Spleen (tissue), 11 donors: ENCODE data around the gene GPRIN1. TPM values are rescaled to one million over a fixed set of nuclear protein-coding genes. Genes with fewer than 3 reads are reported as not detected.

Experiments
- DNase-seq: peaks from one replicate; pipeline ENCODE4 v3.0.0-alpha.2; 2020
- H3K27ac ChIP-seq, 8 donors: fragments of 200-600 bp; sonication (generic) in 7 of 8; 1 replicate in 4 of 8; 2 replicates in 4 of 8; pipeline versions ENCODE4 v1.5.0 to v1.8.0; 2016 to 2021; ENCODE audit warnings: inconsistent platforms in 4 of 8, mild to moderate bottlenecking in 4 of 8, moderate library complexity in 1 of 8
- H3K27me3 ChIP-seq, 7 donors: fragments of 200-600 bp; sonication (generic) in 6 of 7; replicated peaks in 1 of 7; 1 replicate in 4 of 7; 2 replicates in 3 of 7; pipeline versions ENCODE4 v1.5.0 to v1.8.0; 2016 to 2021; ENCODE audit warnings: inconsistent platforms in 3 of 7, mild to moderate bottlenecking in 1 of 7
- H3K36me3 ChIP-seq, 6 donors: fragments of 200-600 bp; sonication (generic) in 5 of 6; 1 replicate in 4 of 6; 2 replicates in 2 of 6; pipeline versions ENCODE4 v1.5.0 to v1.8.0; 2016 to 2021; ENCODE audit warnings: inconsistent platforms in 2 of 6
- H3K4me1 ChIP-seq, 6 donors: fragments of 200-600 bp; sonication (generic) in 5 of 6; 1 replicate in 3 of 6; 2 replicates in 3 of 6; pipeline versions ENCODE4 v1.5.0 to v1.8.0; 2016 to 2021; ENCODE audit warnings: inconsistent platforms in 3 of 6
- H3K4me3 ChIP-seq, 8 donors: fragments of 200-600 bp; sonication (generic) in 7 of 8; 1 replicate in 4 of 8; 2 replicates in 4 of 8; pipeline versions ENCODE4 v1.5.0 to v1.8.0; 2016 to 2021; ENCODE audit warnings: inconsistent platforms in 4 of 8, mild to moderate bottlenecking in 4 of 8, moderate library complexity in 2 of 8
- H3K9me3 ChIP-seq, 8 donors: fragments of 200-600 bp; sonication (generic) in 7 of 8; 1 replicate in 4 of 8; 2 replicates in 4 of 8; pipeline versions ENCODE4 v1.5.0 to v1.8.0; 2016 to 2021; ENCODE audit warnings: inconsistent platforms in 4 of 8
- CTCF ChIP-seq, 11 experiments: fragments of 200-600 bp in 7 of 11; fragments of 450-650 bp in 4 of 11; sonication (generic) in 4 of 11; IDR thresholded peaks in 8 of 11; conservative IDR thresholded peaks in 3 of 11; 1 replicate in 7 of 11; 2 replicates in 4 of 11; pipeline versions ENCODE4 v1.4.0 to v1.8.0; 2016 to 2021; ENCODE audit warnings: antibody characterized with exemption in 11 of 11, inconsistent platforms in 4 of 11, mild to moderate bottlenecking in 1 of 11
- POLR2A ChIP-seq, 3 donors: fragments of 450-650 bp; IDR thresholded peaks; one replicate each; pipeline ENCODE4 v1.5.1; 2017; ENCODE audit warnings: antibody characterized with exemption in 3 of 3, mild to moderate bottlenecking in 1 of 3
- POLR2AphosphoS5 ChIP-seq, 3 donors: sonication (generic); formaldehyde crosslinking; IDR thresholded peaks; one replicate each; pipeline ENCODE4 v1.5.1; 2017; ENCODE audit warnings: antibody characterized with exemption in 3 of 3
- WGBS, 5 donors: extraction: QIAGEN DNeasy Blood & Tissue Kit in 3 of 5; methylation state at CpG; one replicate each; pipeline versions ENCODE4 v1.1.5 to v1.1.7; 2013 to 2018; 5-methylcytosine and 5-hydroxymethylcytosine counted together
- intact Hi-C: fragments of 100-400 bp; cut with DNase I; formaldehyde crosslinking; loops from one replicate; pipeline ENCODE4 v1.15.0; 2023; ENCODE audit warnings: low total_unique reads
- polyA plus RNA-seq, 3 donors: library from polyadenylated mRNA; stranded (reverse); fragments of 200-250 nt; gene quantifications; one replicate each; pipeline ENCODE4 v1.2.1, GENCODE V29; 2013
- total RNA-seq, 7 donors: library from RNA; depleted of rRNA in 3 of 7; stranded (reverse); fragments of >200 nt in 3 of 7; fragmentation: NEBNext Ultra II Directional in 4 of 7; extraction: Animal tissue kit (Norgen Biotek cat#: 25700) in 4 of 7; gene quantifications; one replicate each; pipeline versions ENCODE4 v1.1.0 to v1.2.1, GENCODE V29; 2016 to 2021
- donor health status: healthy with polysubstance abuse.
- donor health status: DM: no; HTN: no; CAD: no; lungs with moderate emphysema.
- donor health status: DM: no; HTN: no; CAD: no.
- donor health status: Bipolar disorder and iron deficiency.
- donor health status: healthy.
- donor health status: DM: no; HTN: no; CAD: no.
- donor health status: DM: yes; HTN: yes; CAD: no.

The GPRIN1 gene
- total and polyA plus RNA-seq, 10 donors, result 0.13 to 1.3 (median 0.76) TPM

GRCh38 chr5:176651472-176651980, 41.6 kb upstream of the GPRIN1 start:
- DNase-seq, result no peak
- Histone ChIP-seq H3K4me3 (no peak overlapping the region), H3K36me3 (peaks cover 0 to 45% (median 20%) of the 10 kb centered on the region in 6 donors), H3K4me1 (peaks cover 15 to 74% (median 49%) of the 10 kb centered on the region in 6 donors), H3K27me3 (no peaks in the 10 kb centered on the region), H3K27ac (no peak overlapping the region), H3K9me3 (no peaks in the 10 kb centered on the region)
- TF ChIP-seq POLR2AphosphoS5 (IDR thresholded peaks at IDR 0.05), result no peak
- no peak for TF ChIP-seq CTCF (IDR thresholded peaks at IDR 0.05 in 8 of 11, conservative IDR thresholded peaks at IDR 0.05 in 3 of 11)
- no peak for TF ChIP-seq POLR2A (IDR thresholded peaks at IDR 0.05)
- intact Hi-C loops, result no loop called here
- 80 to 90% (median 87%) methylated on average over 17 of the region's 17 CpGs for WGBS, 5 donors

DNA sequence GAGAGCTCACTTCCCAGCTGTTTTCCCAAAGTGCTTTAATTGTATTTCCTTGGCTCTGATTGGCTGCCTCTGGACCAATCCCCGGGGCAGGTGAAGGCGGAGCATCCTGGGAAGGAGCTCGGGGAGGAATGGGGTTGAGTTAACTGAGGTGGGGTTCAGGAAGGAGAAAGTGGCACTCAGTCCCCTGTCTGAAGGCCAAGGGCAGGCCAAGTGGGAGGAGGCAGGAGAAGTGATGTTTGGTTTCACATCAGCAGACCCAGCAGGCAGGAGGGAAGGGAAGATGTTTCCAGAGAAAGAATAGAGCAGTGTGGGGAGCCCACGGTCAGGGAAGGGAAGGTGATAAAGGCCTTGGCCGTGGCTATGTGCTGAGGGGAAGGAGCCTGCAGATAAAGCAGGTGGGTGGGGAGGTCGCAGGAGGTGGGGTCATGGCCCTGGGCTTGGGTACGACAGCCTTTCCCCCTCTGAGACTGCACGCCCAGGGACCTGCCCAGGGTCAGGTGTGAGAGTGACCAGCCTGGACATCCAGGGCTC, 40.5 kb upstream of the GPRIN1 start:
- intact Hi-C loops, result no loop called here
- Histone ChIP-seq H3K4me3 (no peak overlapping the region), H3K9me3 (no peaks in the 10 kb centered on the region), H3K27me3 (no peaks in the 10 kb centered on the region), H3K27ac (no peak overlapping the region), H3K4me1 (peaks cover 17 to 80% (median 52%) of the 10 kb centered on the region in 6 donors), H3K36me3 (peaks cover 0 to 34% (median 16%) of the 10 kb centered on the region in 6 donors)
- no peak for DNase-seq
- 75 to 83% (median 83%) methylated on average over 8 of the region's 8 CpGs for WGBS, 5 donors
- TF ChIP-seq POLR2A (IDR thresholded peaks at IDR 0.05) (no peak), POLR2AphosphoS5 (IDR thresholded peaks at IDR 0.05) (no peak), CTCF (IDR thresholded peaks at IDR 0.05 in 8 of 11, conservative IDR thresholded peaks at IDR 0.05 in 3 of 11) (no peak)

GRCh38 chr5:176648474-176649194, 38.7 kb upstream of the GPRIN1 start:
- H3K4me1 ChIP-seq, result peaks cover 17 to 72% (median 50%) of the 10 kb centered on the region in 6 donors
- peaks cover 0 to 16% (median 7%) of the 10 kb centered on the region in 6 donors for H3K36me3 ChIP-seq
- H3K27me3 ChIP-seq, result peaks cover 0 to under 1% (median 0%) of the 10 kb centered on the region in 7 donors
- H3K9me3 ChIP-seq, result no peaks in the 10 kb centered on the region
- no peak for TF ChIP-seq CTCF (IDR thresholded peaks at IDR 0.05 in 8 of 11, conservative IDR thresholded peaks at IDR 0.05 in 3 of 11)
- no peak for TF ChIP-seq POLR2A (IDR thresholded peaks at IDR 0.05)
- TF ChIP-seq POLR2AphosphoS5 (IDR thresholded peaks at IDR 0.05), result no peak
- peak overlapping the region in 7 of 8 donors; percentile 49 to 78 (median 68) for H3K4me3 ChIP-seq
- H3K27ac ChIP-seq, result peak overlapping the region in 6 of 8 donors; percentile 63 to 85 (median 82)
- DNase-seq, result peak; percentile 81
- intact Hi-C loops, result no loop called here
- 61 to 68% (median 63%) methylated on average over 14 to 15 of the region's 15 CpGs for WGBS, 5 donors
